ENCODE data around the gene TEPSIN. TPM values are rescaled to one million over a fixed set of nuclear protein-coding genes. Genes with fewer than 3 reads are reported as not detected.

The TEPSIN gene
- total and polyA plus RNA-seq, 5 donors from 2014 or later, result 2.1 to 113 (median 6.2) TPM

DNA sequence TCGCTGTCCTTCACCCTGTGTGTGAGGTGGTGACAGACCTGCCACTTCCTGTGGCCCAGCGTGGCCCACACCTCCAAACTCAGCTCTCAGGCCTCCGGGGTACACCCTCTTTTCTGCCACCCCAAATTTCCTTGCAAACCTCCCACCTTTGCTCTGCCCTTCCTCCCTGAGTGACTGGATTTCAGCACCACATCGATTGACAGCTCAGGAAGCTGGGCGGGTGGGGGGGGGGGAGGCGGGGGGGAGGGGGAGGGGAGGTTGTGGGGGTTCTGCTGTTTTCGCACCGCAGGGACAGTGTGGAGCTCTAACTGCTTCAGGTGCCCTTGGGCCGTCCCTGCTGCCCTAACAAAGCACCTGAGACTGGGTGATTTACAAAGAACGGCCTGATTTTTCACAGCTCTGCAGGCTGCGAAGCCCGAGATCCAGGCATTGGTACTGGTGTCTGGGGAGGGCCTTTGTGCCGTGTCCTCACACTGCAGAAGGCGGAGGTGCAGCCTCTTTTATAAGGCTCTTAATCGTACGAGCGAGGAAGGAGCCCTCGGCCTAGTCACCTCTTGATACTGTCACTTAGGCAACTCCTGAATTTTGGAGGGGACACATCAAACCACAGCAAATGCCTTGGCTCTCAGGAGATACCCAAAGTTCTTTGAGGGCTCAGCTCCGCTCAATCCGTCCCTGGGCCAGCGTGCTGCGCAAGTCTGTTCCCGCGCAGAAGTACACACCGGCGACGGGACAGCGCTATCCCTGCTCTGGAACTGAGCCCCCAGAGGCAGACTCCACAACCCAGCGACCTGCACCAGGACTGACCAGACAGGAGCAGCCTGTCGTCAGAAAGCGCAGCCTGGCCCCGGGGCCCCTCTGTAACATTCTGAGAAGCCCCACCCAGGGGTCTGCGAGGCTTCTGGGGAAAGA lies 3.8 kb upstream of the TEPSIN start:
- Histone ChIP-seq H3K36me3 (ENCODE audit: control insufficient read depth, insufficient read depth, low read length) (no peaks in the 10 kb centered on the region), H3K27ac (ENCODE audit: insufficient read depth, low read length, poor library complexity, severe bottlenecking) (no peak overlapping the region), H3K9me3 (ENCODE audit: control insufficient read depth in 2 of 2, low read length in 2 of 2) (no peaks in the 10 kb centered on the region), H3K4me3 (ENCODE audit: low read depth, low read length) (no peak overlapping the region), H3K4me1 (ENCODE audit: control insufficient read depth, insufficient read depth, low read length, poor library complexity, severe bottlenecking) (peaks cover 21% of the 10 kb centered on the region), H3K27me3 (ENCODE audit: control insufficient read depth, insufficient read depth, low read length) (no peaks in the 10 kb centered on the region)
- Mint-ChIP-seq H3K27me3 (no peaks in the 10 kb centered on the region), H3K4me1 (peaks cover 5 to 31% (median 16%) of the 10 kb centered on the region in 4 donors), H3K9me3 (no peaks in the 10 kb centered on the region), H3K4me3 (peak overlapping the region in 1 of 4 donors; percentile 79), H3K27ac (peak overlapping the region in 1 of 3 donors; percentile 25), H3K36me3 (peaks cover 4% of the 10 kb centered on the region)
- DNase-seq (no peak), ATAC-seq (ENCODE audit: low read depth in 2 of 2) (no peak)

DNA sequence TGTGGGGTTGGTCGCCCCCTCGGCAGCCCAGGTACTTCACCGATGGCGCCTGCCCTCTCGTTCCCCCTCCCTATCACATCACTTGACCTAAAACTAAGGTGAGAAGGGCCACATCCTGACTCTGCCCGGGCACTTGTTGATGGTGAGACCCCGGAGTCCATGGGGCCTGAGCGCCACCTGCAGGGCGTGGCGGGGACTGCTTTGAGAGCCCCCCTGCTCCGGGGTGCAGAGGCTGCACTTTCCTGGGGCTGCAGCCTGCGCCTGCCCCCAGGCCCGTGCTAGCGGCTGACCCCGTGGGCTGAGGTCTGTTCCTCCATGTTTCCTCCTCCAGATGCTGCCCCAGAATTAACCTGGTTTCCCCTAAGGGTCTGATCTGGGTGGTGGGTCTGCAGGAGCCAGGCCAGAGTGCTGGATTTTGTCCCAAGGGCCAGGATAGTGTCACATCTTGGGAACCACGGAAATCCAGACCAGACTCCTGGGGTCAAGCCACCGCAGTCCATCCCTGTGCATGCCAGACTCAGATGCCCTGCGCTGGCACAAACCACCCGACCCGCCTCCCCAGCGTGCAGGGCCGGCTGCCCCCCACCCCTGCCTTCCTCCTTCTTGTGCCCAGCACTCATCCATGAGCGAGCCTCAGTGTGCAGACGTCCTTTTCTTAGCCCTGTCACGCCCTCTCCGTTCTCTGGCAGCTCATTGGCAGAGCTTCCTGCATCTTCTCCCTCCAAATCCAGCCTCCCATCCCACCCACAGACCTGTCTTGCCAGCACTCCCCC lies 3.0 kb upstream of the TEPSIN start:
- H3K9me3 Mint-ChIP-seq, result no peaks in the 10 kb centered on the region
- no peaks in the 10 kb centered on the region for H3K9me3 ChIP-seq (ENCODE audit: control insufficient read depth in 2 of 2, low read length in 2 of 2)
- H3K36me3 ChIP-seq (ENCODE audit: control insufficient read depth, insufficient read depth, low read length), result no peaks in the 10 kb centered on the region
- no peaks in the 10 kb centered on the region for H3K27me3 Mint-ChIP-seq
- H3K4me1 ChIP-seq (ENCODE audit: control insufficient read depth, insufficient read depth, low read length, poor library complexity, severe bottlenecking), result peaks cover 29% of the 10 kb centered on the region
- peak overlapping the region in 2 of 4 donors; percentile 79 to 92 for H3K4me3 Mint-ChIP-seq
- peak overlapping the region in 1 of 3 donors; percentile 25 for H3K27ac Mint-ChIP-seq
- peaks cover 5 to 37% (median 21%) of the 10 kb centered on the region in 4 donors for H3K4me1 Mint-ChIP-seq
- peak; percentile 39 to 60 (median 57) for DNase-seq
- no peak for ATAC-seq (ENCODE audit: low read depth in 2 of 2)
- peaks cover 4% of the 10 kb centered on the region for H3K36me3 Mint-ChIP-seq
- H3K27me3 ChIP-seq (ENCODE audit: control insufficient read depth, insufficient read depth, low read length), result no peaks in the 10 kb centered on the region
- H3K4me3 ChIP-seq (ENCODE audit: low read depth, low read length), result no peak overlapping the region
- no peak overlapping the region for H3K27ac ChIP-seq (ENCODE audit: insufficient read depth, low read length, poor library complexity, severe bottlenecking)

DNA sequence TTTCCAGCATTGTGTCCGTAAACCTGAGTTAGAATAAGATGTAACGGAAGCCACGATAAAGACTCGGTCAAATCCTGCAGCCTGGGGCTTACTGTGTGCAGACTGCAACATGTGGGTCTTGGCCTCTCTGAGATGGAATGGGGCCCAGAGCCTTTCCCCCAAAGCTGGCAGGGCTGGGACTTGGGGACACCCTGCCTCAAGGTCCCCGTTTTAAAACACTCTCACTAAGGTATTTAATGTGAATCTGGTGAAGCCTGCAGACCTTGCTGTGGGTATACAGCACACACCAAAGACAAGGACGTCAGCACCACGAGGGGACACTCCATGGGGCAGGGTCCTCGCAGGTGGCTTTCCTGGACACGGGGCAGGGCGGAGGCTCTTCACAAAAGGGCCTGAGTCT lies 2.3 kb upstream of the TEPSIN start:
- peak overlapping the region; percentile 56 to 94 (median 85) for H3K4me3 Mint-ChIP-seq
- H3K9me3 ChIP-seq (ENCODE audit: control insufficient read depth in 2 of 2, low read length in 2 of 2), result no peaks in the 10 kb centered on the region
- no peaks in the 10 kb centered on the region for H3K27me3 Mint-ChIP-seq
- peaks cover 4% of the 10 kb centered on the region for H3K36me3 Mint-ChIP-seq
- peak overlapping the region in 2 of 3 donors; percentile 46 to 50 for H3K27ac Mint-ChIP-seq
- no peak overlapping the region for H3K4me3 ChIP-seq (ENCODE audit: low read depth, low read length)
- peaks cover 33% of the 10 kb centered on the region for H3K4me1 ChIP-seq (ENCODE audit: control insufficient read depth, insufficient read depth, low read length, poor library complexity, severe bottlenecking)
- H3K9me3 Mint-ChIP-seq, result no peaks in the 10 kb centered on the region
- H3K36me3 ChIP-seq (ENCODE audit: control insufficient read depth, insufficient read depth, low read length), result no peaks in the 10 kb centered on the region
- H3K27ac ChIP-seq (ENCODE audit: insufficient read depth, low read length, poor library complexity, severe bottlenecking), result no peak overlapping the region
- peaks cover 5 to 38% (median 21%) of the 10 kb centered on the region in 4 donors for H3K4me1 Mint-ChIP-seq
- no peaks in the 10 kb centered on the region for H3K27me3 ChIP-seq (ENCODE audit: control insufficient read depth, insufficient read depth, low read length)
- DNase-seq (no peak), ATAC-seq (ENCODE audit: low read depth in 2 of 2) (no peak)

GRCh38 chr17:81240761-81241160 lies 1.9 kb upstream of the TEPSIN start:
- peaks cover 5 to 39% (median 21%) of the 10 kb centered on the region in 4 donors for H3K4me1 Mint-ChIP-seq
- H3K27ac Mint-ChIP-seq, result peak overlapping the region in 2 of 3 donors; percentile 46 to 50

GRCh38 chr17:81239714-81240555 lies 1.1 kb upstream of the TEPSIN start:
- Histone ChIP-seq H3K4me1 (ENCODE audit: control insufficient read depth, insufficient read depth, low read length, poor library complexity, severe bottlenecking) (peaks cover 33% of the 10 kb centered on the region), H3K4me3 (ENCODE audit: low read depth, low read length) (peak overlapping the region; percentile 65), H3K9me3 (ENCODE audit: control insufficient read depth in 2 of 2, low read length in 2 of 2) (no peaks in the 10 kb centered on the region), H3K27me3 (ENCODE audit: control insufficient read depth, insufficient read depth, low read length) (no peaks in the 10 kb centered on the region), H3K27ac (ENCODE audit: insufficient read depth, low read length, poor library complexity, severe bottlenecking) (peak overlapping the region; percentile 75), H3K36me3 (ENCODE audit: control insufficient read depth, insufficient read depth, low read length) (no peaks in the 10 kb centered on the region)
- peak overlapping the region; percentile 71 to 95 (median 86) for H3K27ac Mint-ChIP-seq
- DNase-seq (peak in 2 of 3 donors; percentile 19 to 62), ATAC-seq (ENCODE audit: low read depth in 2 of 2) (no peak)
- no peaks in the 10 kb centered on the region for H3K27me3 Mint-ChIP-seq
- H3K4me1 Mint-ChIP-seq, result peaks cover 5 to 40% (median 23%) of the 10 kb centered on the region in 4 donors
- H3K36me3 Mint-ChIP-seq, result peaks cover 6% of the 10 kb centered on the region
- H3K9me3 Mint-ChIP-seq, result no peaks in the 10 kb centered on the region
- H3K4me3 Mint-ChIP-seq, result peak overlapping the region; percentile 92 to 99 (median 94)

More at GRCh38 chr17:81240761-81241160, 1.9 kb upstream of the TEPSIN start:
- H3K27me3 Mint-ChIP-seq, result no peaks in the 10 kb centered on the region
- Histone ChIP-seq H3K4me1 (ENCODE audit: control insufficient read depth, insufficient read depth, low read length, poor library complexity, severe bottlenecking) (peaks cover 33% of the 10 kb centered on the region), H3K27me3 (ENCODE audit: control insufficient read depth, insufficient read depth, low read length) (no peaks in the 10 kb centered on the region), H3K9me3 (ENCODE audit: control insufficient read depth in 2 of 2, low read length in 2 of 2) (no peaks in the 10 kb centered on the region), H3K27ac (ENCODE audit: insufficient read depth, low read length, poor library complexity, severe bottlenecking) (no peak overlapping the region), H3K4me3 (ENCODE audit: low read depth, low read length) (no peak overlapping the region), H3K36me3 (ENCODE audit: control insufficient read depth, insufficient read depth, low read length) (no peaks in the 10 kb centered on the region)
- DNase-seq (no peak), ATAC-seq (ENCODE audit: low read depth in 2 of 2) (no peak)
- peaks cover 4% of the 10 kb centered on the region for H3K36me3 Mint-ChIP-seq
- peak overlapping the region; percentile 56 to 94 (median 85) for H3K4me3 Mint-ChIP-seq
- no peaks in the 10 kb centered on the region for H3K9me3 Mint-ChIP-seq

DNA sequence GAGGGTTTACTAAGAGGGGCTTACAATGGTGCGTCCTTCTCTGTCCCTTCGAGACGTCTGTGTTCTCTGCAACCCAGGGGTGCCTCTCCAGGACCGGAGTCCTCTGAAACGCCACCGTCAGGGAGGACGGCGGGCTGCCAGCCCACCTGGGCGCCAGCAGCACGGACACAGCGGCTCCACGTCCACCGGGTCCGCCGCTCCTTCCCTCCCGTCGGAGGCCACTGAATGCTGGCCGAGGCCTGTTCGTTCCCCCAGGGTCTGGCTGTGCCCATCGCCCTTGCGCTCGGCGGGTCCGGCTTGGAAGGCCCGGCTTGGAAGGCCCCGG lies 403 bp downstream of the TEPSIN start:
- Mint-ChIP-seq H3K4me3 (peak overlapping the region; percentile 87 to 99 (median 95)), H3K9me3 (no peaks in the 10 kb centered on the region), H3K36me3 (peaks cover 10% of the 10 kb centered on the region), H3K4me1 (peaks cover 5 to 46% (median 28%) of the 10 kb centered on the region in 4 donors), H3K27ac (no peak overlapping the region), H3K27me3 (no peaks in the 10 kb centered on the region)
- Histone ChIP-seq H3K4me1 (ENCODE audit: control insufficient read depth, insufficient read depth, low read length, poor library complexity, severe bottlenecking) (peaks cover 33% of the 10 kb centered on the region), H3K27ac (ENCODE audit: insufficient read depth, low read length, poor library complexity, severe bottlenecking) (peak overlapping the region; percentile 66), H3K36me3 (ENCODE audit: control insufficient read depth, insufficient read depth, low read length) (no peaks in the 10 kb centered on the region), H3K27me3 (ENCODE audit: control insufficient read depth, insufficient read depth, low read length) (no peaks in the 10 kb centered on the region), H3K9me3 (ENCODE audit: control insufficient read depth in 2 of 2, low read length in 2 of 2) (no peaks in the 10 kb centered on the region), H3K4me3 (ENCODE audit: low read depth, low read length) (peak overlapping the region; percentile 76)
- DNase-seq, result no peak
- no peak for ATAC-seq (ENCODE audit: low read depth in 2 of 2)

Measured in CD4-positive, CD25-positive, alpha-beta regulatory T cell (primary cell).